ENCODE measurements around the gene TTC27. TPM values are rescaled to one million over a fixed set of nuclear protein-coding genes. Genes with fewer than 3 reads are reported as not detected.

The TTC27 gene
- total and polyA plus RNA-seq, 10 of the 15 experiments (the other 5 are each of a cell fraction or from before 2014, with no cell fraction given): 20.4 to 34.9 (median 26.0) TPM

DNA sequence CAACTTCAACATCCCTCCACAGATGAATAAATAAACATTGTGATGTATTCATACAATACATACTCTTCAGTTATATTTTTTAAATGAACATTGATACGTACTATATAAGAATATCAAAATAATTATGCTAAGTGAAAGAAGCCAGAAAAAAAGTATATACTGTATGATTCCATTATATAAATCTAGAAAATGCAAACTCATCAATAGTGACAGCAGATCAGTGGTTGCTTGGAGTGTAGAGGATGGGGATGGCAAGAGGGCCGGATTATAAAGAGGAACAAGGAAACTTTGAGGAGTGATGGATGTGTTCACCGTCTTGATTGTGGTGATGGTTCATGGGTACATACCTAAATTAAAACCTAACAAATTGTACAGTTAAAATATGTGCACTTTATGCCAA is 3.0 kb upstream of the TTC27 start:
- Histone ChIP-seq H3K4me3 (no peak overlapping the region), H3K79me2 (ENCODE audit: control insufficient read depth, insufficient read depth, low read length) (peaks cover 11% of the 10 kb centered on the region), H4K20me1 (ENCODE audit: control insufficient read depth, insufficient read depth) (no peaks in the 10 kb centered on the region), H2AFZ (ENCODE audit: control insufficient read depth, low read depth, low read length) (no peak overlapping the region), H3K36me3 (ENCODE audit: control insufficient read depth in 2 of 2, insufficient read depth in 2 of 2, low read length in 1 of 2) (peaks cover 2% of the 10 kb centered on the region in 2 experiments; a peak in 3 of 4 replicates), H3K9me3 (replicated peaks; ENCODE audit: control insufficient read depth, insufficient read depth, low read length) (no peaks in the 10 kb centered on the region), H3K27me3 (replicated peaks in 1 of 2; ENCODE audit: control insufficient read depth in 2 of 2, insufficient read depth in 2 of 2, low read length in 1 of 2) (no peaks in the 10 kb centered on the region), H3K9ac (ENCODE audit: control insufficient read depth, insufficient read depth, low read length) (no peak overlapping the region), H3K27ac (ENCODE audit: control insufficient read depth, insufficient read depth) (no peak overlapping the region), H3K4me2 (ENCODE audit: control insufficient read depth, insufficient read depth) (no peak overlapping the region), H3K4me1 (ENCODE audit: control insufficient read depth, insufficient read depth, low read length) (peaks cover 2% of the 10 kb centered on the region; the same call in 1 of the 2 replicates)
- CTCF ChIA-PET: no interaction called here
- POLR2A ChIA-PET: no interaction called here
- FAIRE-seq: no peak
- intact Hi-C loops (cut with micrococcal nuclease; ENCODE audit: unreplicated experiment) (no loop called here), in situ Hi-C loops (cut with MboI) (no loop called here)
- WGBS (ENCODE audit: insufficient coverage, insufficient replicate concordance, low lambda C conversion rate, missing lambda C conversion rate): 68% methylated on average over 3 of the region's 3 CpGs
- SMC1A ChIA-PET (ENCODE audit: uncharacterized antibody, unreplicated experiment): no interaction called here
- TF ChIP-seq, protein P1, sequence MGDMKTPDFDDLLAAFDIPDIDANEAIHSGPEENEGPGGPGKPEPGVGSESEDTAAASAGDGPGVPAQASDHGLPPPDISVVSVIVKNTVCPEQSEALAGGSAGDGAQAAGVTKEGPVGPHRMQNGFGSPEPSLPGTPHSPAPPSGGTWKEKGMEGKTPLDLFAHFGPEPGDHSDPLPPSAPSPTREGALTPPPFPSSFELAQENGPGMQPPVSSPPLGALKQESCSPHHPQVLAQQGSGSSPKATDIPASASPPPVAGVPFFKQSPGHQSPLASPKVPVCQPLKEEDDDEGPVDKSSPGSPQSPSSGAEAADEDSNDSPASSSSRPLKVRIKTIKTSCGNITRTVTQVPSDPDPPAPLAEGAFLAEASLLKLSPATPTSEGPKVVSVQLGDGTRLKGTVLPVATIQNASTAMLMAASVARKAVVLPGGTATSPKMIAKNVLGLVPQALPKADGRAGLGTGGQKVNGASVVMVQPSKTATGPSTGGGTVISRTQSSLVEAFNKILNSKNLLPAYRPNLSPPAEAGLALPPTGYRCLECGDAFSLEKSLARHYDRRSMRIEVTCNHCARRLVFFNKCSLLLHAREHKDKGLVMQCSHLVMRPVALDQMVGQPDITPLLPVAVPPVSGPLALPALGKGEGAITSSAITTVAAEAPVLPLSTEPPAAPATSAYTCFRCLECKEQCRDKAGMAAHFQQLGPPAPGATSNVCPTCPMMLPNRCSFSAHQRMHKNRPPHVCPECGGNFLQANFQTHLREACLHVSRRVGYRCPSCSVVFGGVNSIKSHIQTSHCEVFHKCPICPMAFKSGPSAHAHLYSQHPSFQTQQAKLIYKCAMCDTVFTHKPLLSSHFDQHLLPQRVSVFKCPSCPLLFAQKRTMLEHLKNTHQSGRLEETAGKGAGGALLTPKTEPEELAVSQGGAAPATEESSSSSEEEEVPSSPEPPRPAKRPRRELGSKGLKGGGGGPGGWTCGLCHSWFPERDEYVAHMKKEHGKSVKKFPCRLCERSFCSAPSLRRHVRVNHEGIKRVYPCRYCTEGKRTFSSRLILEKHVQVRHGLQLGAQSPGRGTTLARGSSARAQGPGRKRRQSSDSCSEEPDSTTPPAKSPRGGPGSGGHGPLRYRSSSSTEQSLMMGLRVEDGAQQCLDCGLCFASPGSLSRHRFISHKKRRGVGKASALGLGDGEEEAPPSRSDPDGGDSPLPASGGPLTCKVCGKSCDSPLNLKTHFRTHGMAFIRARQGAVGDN (IDR thresholded peaks at IDR 0.05): no peak
- TF ChIP-seq, protein P2, sequence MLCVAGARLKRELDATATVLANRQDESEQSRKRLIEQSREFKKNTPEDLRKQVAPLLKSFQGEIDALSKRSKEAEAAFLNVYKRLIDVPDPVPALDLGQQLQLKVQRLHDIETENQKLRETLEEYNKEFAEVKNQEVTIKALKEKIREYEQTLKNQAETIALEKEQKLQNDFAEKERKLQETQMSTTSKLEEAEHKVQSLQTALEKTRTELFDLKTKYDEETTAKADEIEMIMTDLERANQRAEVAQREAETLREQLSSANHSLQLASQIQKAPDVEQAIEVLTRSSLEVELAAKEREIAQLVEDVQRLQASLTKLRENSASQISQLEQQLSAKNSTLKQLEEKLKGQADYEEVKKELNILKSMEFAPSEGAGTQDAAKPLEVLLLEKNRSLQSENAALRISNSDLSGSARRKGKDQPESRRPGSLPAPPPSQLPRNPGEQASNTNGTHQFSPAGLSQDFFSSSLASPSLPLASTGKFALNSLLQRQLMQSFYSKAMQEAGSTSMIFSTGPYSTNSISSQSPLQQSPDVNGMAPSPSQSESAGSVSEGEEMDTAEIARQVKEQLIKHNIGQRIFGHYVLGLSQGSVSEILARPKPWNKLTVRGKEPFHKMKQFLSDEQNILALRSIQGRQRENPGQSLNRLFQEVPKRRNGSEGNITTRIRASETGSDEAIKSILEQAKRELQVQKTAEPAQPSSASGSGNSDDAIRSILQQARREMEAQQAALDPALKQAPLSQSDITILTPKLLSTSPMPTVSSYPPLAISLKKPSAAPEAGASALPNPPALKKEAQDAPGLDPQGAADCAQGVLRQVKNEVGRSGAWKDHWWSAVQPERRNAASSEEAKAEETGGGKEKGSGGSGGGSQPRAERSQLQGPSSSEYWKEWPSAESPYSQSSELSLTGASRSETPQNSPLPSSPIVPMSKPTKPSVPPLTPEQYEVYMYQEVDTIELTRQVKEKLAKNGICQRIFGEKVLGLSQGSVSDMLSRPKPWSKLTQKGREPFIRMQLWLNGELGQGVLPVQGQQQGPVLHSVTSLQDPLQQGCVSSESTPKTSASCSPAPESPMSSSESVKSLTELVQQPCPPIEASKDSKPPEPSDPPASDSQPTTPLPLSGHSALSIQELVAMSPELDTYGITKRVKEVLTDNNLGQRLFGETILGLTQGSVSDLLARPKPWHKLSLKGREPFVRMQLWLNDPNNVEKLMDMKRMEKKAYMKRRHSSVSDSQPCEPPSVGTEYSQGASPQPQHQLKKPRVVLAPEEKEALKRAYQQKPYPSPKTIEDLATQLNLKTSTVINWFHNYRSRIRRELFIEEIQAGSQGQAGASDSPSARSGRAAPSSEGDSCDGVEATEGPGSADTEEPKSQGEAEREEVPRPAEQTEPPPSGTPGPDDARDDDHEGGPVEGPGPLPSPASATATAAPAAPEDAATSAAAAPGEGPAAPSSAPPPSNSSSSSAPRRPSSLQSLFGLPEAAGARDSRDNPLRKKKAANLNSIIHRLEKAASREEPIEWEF (IDR thresholded peaks at IDR 0.05; ENCODE audit: insufficient replicate concordance, low read depth, low read length): no peak
- TF ChIP-seq, protein P3, sequence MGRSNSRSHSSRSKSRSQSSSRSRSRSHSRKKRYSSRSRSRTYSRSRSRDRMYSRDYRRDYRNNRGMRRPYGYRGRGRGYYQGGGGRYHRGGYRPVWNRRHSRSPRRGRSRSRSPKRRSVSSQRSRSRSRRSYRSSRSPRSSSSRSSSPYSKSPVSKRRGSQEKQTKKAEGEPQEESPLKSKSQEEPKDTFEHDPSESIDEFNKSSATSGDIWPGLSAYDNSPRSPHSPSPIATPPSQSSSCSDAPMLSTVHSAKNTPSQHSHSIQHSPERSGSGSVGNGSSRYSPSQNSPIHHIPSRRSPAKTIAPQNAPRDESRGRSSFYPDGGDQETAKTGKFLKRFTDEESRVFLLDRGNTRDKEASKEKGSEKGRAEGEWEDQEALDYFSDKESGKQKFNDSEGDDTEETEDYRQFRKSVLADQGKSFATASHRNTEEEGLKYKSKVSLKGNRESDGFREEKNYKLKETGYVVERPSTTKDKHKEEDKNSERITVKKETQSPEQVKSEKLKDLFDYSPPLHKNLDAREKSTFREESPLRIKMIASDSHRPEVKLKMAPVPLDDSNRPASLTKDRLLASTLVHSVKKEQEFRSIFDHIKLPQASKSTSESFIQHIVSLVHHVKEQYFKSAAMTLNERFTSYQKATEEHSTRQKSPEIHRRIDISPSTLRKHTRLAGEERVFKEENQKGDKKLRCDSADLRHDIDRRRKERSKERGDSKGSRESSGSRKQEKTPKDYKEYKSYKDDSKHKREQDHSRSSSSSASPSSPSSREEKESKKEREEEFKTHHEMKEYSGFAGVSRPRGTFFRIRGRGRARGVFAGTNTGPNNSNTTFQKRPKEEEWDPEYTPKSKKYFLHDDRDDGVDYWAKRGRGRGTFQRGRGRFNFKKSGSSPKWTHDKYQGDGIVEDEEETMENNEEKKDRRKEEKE (IDR thresholded peaks at IDR 0.05): no peak
- TF ChIP-seq BRCA1 (IDR thresholded peaks at IDR 0.05; ENCODE audit: low read depth, low read length): no peak
- no peak for TF ChIP-seq NBN (IDR thresholded peaks at IDR 0.05)
- no peak for TF ChIP-seq CBX3 (IDR thresholded peaks at IDR 0.05; ENCODE audit: borderline replicate concordance, low read depth)
- TF ChIP-seq RFX5 (IDR thresholded peaks at IDR 0.05; ENCODE audit: low read depth, low read length): no peak
- no peak for ATAC-seq
- DNase-seq (ENCODE audit: low read depth, low spot score): no peak
- no TSS peak for BruUV-seq (replicated peaks)
- RAD21 ChIA-PET (ENCODE audit: unreplicated experiment): no interaction called here
